GM12873 (cell line): Measurements from ENCODE around the gene KCTD19.

Experiments
- TF ChIP-seq, protein P1 (sequence below): IDR thresholded peaks from 2 replicates; pipeline ENCODE4 v1.5.1; 2012; ENCODE audit warnings: low read depth, mild to moderate bottlenecking, moderate library complexity, low read length, control low read depth; ENCODE audit not compliant: insufficient read depth; ENCODE audit errors: missing control alignments

The KCTD19 gene

GRCh38 chr16:67247192-67248072 lies 79.1 kb downstream of the KCTD19 start, which contains the start of gene FHOD1:
TSS of gene FHOD1 (minus strand) at chr16:67247481. CDS start at chr16:67247410, 71 bp downstream.
- TF ChIP-seq, protein P1, sequence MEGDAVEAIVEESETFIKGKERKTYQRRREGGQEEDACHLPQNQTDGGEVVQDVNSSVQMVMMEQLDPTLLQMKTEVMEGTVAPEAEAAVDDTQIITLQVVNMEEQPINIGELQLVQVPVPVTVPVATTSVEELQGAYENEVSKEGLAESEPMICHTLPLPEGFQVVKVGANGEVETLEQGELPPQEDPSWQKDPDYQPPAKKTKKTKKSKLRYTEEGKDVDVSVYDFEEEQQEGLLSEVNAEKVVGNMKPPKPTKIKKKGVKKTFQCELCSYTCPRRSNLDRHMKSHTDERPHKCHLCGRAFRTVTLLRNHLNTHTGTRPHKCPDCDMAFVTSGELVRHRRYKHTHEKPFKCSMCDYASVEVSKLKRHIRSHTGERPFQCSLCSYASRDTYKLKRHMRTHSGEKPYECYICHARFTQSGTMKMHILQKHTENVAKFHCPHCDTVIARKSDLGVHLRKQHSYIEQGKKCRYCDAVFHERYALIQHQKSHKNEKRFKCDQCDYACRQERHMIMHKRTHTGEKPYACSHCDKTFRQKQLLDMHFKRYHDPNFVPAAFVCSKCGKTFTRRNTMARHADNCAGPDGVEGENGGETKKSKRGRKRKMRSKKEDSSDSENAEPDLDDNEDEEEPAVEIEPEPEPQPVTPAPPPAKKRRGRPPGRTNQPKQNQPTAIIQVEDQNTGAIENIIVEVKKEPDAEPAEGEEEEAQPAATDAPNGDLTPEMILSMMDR = no peak

DNA sequence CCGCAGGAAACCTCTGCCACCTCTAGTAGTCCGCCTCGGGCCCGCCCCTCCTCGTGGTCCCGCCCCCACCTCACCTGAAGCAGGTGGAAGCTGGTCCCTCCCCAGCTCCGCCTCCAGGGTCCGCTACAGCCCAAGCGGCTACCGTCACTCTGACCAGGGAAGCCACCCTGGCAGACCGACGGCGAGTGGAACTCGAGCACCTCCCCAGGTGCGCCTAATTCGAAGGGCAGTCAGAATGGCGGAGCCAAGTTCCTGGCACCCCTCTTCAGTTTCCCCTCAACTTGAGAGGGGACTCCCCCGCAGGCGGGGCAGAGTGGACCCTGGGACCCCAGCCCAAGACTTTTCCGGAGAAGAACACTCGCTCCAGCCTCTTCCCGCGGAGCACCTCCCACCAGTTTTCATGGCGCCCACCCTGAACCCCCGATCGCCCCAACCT lies 79.8 kb downstream of the KCTD19 start:
- TF ChIP-seq, protein P1 = no peak

DNA sequence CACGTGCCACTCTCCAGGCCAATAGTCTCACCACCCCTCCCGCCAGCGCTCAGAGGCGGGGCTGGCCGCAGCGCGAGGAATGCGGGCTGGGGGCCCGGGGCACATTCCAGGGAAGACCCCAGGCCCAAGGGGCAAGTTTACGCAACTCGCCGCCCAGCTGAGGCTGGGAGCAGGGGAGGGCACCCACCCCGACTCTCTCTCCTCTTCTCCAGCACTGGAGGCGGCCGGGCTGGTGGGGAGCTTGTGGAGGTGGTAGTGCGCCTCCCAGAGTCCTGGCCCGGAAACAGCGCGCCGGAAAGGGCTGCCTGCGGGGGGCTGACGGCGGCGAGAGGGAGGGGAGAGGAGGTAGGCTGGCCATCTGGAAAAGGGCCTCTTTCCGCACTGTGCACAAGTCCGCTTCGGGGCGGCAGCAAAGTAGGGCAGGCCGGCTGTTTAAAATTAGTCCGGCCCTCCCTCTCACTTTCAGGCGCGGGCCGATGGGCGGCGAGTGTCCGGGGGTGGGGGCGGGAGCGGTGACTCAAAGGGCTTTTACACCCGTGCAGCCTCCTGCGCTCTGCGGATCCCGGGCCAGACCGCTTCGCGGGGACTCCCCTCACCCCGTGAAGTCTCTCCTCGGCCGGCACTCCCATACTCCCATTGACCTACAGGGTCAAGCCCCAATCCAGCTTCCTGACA lies 80.3 kb downstream of the KCTD19 start:
- TF ChIP-seq, protein P1 = peak; percentile 52

GRCh38 chr16:67245674-67246080 lies 80.9 kb downstream of the KCTD19 start:
- TF ChIP-seq, protein P1 = no peak

DNA sequence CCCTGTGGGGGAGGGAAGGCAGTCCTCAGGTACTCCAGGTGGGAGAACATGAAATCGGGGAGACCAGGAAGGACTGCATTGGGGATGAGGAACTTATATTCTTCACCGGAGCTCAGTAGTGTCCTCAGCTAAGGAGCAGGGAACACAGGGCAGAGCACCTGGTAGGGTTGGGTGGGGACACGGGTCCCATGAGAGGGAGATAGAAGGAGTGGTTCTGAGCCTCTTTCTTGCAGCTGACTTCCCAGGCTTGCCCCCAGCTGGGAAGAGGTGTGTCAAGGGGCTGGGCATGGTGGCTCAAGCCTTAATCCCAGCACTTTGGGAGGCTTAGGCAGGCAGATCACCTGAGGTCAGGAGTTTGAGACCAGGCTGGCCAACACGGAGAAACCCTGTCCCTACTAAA lies 81.4 kb downstream of the KCTD19 start:
- TF ChIP-seq, protein P1 = no peak

DNA sequence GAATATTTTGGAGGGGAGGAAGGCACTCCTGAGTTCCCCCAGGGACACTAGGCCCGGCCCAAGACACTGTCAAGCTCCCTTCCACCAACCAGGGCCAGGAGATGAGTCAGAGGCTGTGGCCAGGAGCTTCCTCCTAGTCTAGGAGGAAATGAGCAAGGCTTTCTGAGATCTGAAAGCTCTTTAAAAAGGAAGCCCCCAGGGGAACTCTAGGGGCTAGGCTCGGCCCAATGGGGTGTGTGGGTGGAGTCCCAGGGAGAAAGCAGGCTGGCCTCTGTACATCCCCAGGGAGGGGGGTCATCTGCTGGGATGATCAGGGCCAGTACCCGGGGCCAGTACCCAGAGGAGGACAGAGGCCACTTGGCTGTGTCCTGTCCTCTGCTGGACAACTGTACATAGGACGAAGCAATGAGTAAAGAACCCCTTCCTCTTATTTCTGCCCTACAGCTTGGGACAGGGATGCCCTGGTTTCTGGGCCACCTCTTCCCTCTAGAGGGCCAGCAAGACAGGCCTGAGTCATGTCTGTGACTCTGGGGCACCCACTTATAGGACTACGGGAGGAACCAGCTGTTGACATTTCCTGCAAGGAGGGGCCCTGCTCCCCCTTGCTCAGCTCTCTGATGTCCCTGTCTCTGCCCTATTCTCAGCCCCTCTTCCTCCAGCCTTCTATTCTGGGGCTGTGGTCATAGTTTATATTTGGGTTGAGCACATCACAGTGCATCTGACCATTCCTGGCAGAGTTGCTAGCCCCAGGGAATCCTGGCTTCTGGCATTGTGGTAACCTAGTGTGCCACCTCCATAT lies 82.0 kb downstream of the KCTD19 start:
- TF ChIP-seq, protein P1 = no peak
